GM23338 (cell line): ENCODE results near the gene FGF9. TPM values are rescaled to one million over a fixed set of nuclear protein-coding genes. Genes with fewer than 3 reads are reported as not detected.

Experiments used
- ATAC-seq: fragments of 200-7000 bp; cut with Tn5 transposase; 3 replicates; pipeline ENCODE4 v1.9.1; 2020
- DNase-seq: peaks from one replicate; pipeline ENCODE4 v3.0.0-alpha.2; 2015; ENCODE audit warnings: low spot score
- H2AFZ ChIP-seq: fragments of 200-600 bp; sonication (generic); 2 replicates; pipeline ENCODE4 v1.8.0; 2016; ENCODE audit warnings: antibody characterized with exemption, mild to moderate bottlenecking, moderate library complexity
- H3F3A ChIP-seq: fragments of 200-600 bp; sonication (generic); replicated peaks from 2 replicates; pipeline ENCODE4 v1.8.0; 2017; ENCODE audit warnings: antibody characterized with exemption, mixed run types, low read depth
- H3K27ac ChIP-seq: fragments of 200-600 bp; sonication (generic); 2 replicates; pipeline ENCODE4 v1.6.1; 2016; ENCODE audit warnings: low read depth
- H3K27me3 ChIP-seq: fragments of 200-600 bp; sonication (generic); 2 replicates; pipeline ENCODE4 v1.8.0; 2016; ENCODE audit warnings: mild to moderate bottlenecking, mixed run types, moderate library complexity; ENCODE audit not compliant: insufficient read depth
- H3K36me3 ChIP-seq: fragments of 200-600 bp; sonication (generic); 2 replicates; pipeline ENCODE4 v1.8.0; 2016; ENCODE audit warnings: mild to moderate bottlenecking; ENCODE audit not compliant: insufficient read depth
- H3K4me1 ChIP-seq: fragments of 200-600 bp; sonication (generic); 2 replicates; pipeline ENCODE4 v1.8.0; 2016; ENCODE audit warnings: mild to moderate bottlenecking, moderate library complexity; ENCODE audit not compliant: insufficient read depth
- H3K4me2 ChIP-seq: fragments of 200-600 bp; sonication (generic); 2 replicates; pipeline ENCODE4 v1.7.1; 2017; ENCODE audit warnings: mixed run types
- H3K4me3 ChIP-seq: fragments of 200-600 bp; sonication (generic); 2 replicates; pipeline ENCODE4 v1.6.1; 2016; ENCODE audit warnings: mixed run types
- H3K79me2 ChIP-seq: fragments of 200-600 bp; sonication (generic); replicated peaks from 2 replicates; pipeline ENCODE4 v1.8.0; 2017; ENCODE audit warnings: mild to moderate bottlenecking; ENCODE audit not compliant: insufficient read depth
- H3K9me2 ChIP-seq: fragments of 200-600 bp; sonication (generic); 2 replicates; pipeline ENCODE4 v1.8.0; 2017; ENCODE audit not compliant: insufficient read depth
- H4K20me1 ChIP-seq: fragments of 200-600 bp; sonication (generic); replicated peaks from 2 replicates; pipeline ENCODE4 v1.8.0; 2017; ENCODE audit warnings: mild to moderate bottlenecking; ENCODE audit not compliant: insufficient read depth
- H3K27ac Mint-ChIP-seq: 2 replicates; pipeline ENCODE4 v1.8.0; 2020; ENCODE audit warnings: inconsistent platforms, mild to moderate bottlenecking, moderate library complexity, mixed read lengths
- H3K27me3 Mint-ChIP-seq: 3 replicates; pipeline ENCODE4 v1.8.0; 2022; ENCODE audit warnings: low read depth, mild to moderate bottlenecking, moderate library complexity, mixed read lengths, inconsistent platforms; ENCODE audit not compliant: insufficient read depth, poor library complexity
- H3K36me3 Mint-ChIP-seq: 3 replicates; pipeline ENCODE4 v1.8.0; 2021; ENCODE audit warnings: low read depth, mild to moderate bottlenecking, inconsistent platforms, moderate library complexity, mixed read lengths
- H3K4me1 Mint-ChIP-seq: 3 replicates; pipeline ENCODE4 v1.8.0; 2020; ENCODE audit warnings: mild to moderate bottlenecking, inconsistent platforms, mixed read lengths
- H3K4me3 Mint-ChIP-seq: 3 replicates; pipeline ENCODE4 v1.8.0; 2021; ENCODE audit warnings: moderate library complexity, mild to moderate bottlenecking, inconsistent platforms, mixed read lengths
- H3K9me3 Mint-ChIP-seq: 3 replicates; pipeline ENCODE4 v1.8.0; 2020; ENCODE audit warnings: moderate library complexity, mild to moderate bottlenecking, inconsistent platforms, mixed read lengths
- CREB1 ChIP-seq: fragments of 250-450 bp; sonication (Bioruptor Pico); IDR thresholded peaks from 2 replicates; pipeline ENCODE4 v1.5.0; 2020; ENCODE audit warnings: low read depth, mild to moderate bottlenecking, moderate library complexity
- CTCF ChIP-seq, 2 experiments: fragments of 200-600 bp in 1 of 2; sonication (generic) in 1 of 2; conservative IDR thresholded peaks; 2 replicates each; pipeline versions ENCODE4 v1.5.1 to v1.6.1; 2016 to 2017; ENCODE audit warnings: antibody characterized with exemption in 2 of 2, low read depth in 2 of 2, mild to moderate bottlenecking in 2 of 2, moderate library complexity in 1 of 2
- ETS1 ChIP-seq: IDR thresholded peaks from 2 replicates; pipeline ENCODE4 v1.6.1; 2016; ENCODE audit warnings: antibody characterized with exemption
- EZH2 ChIP-seq: fragments of 200-600 bp; sonication (generic); IDR thresholded peaks from one replicate; pipeline ENCODE4 v1.8.0; 2017; ENCODE audit warnings: antibody characterized with exemption, mild to moderate bottlenecking, low read depth; ENCODE audit not compliant: unreplicated experiment
- EZH2phosphoT487 ChIP-seq: fragments of 200-600 bp; sonication (generic); IDR thresholded peaks from one replicate; pipeline ENCODE4 v1.8.1; 2018; ENCODE audit warnings: antibody characterized with exemption; ENCODE audit not compliant: unreplicated experiment
- JUNB ChIP-seq: IDR thresholded peaks from one replicate; pipeline ENCODE4 v1.6.1; 2016; ENCODE audit warnings: antibody characterized with exemption; ENCODE audit not compliant: unreplicated experiment
- NANOG ChIP-seq: IDR thresholded peaks from 2 replicates; pipeline ENCODE4 v1.6.1; 2016; ENCODE audit warnings: antibody characterized with exemption, borderline replicate concordance
- POLR2AphosphoS5 ChIP-seq: IDR thresholded peaks from 2 replicates; pipeline ENCODE4 v1.6.1; 2016; ENCODE audit warnings: antibody characterized with exemption, low read depth
- STAT1 ChIP-seq: IDR thresholded peaks from one replicate; pipeline ENCODE4 v1.6.1; 2016; ENCODE audit warnings: antibody characterized with exemption; ENCODE audit not compliant: unreplicated experiment
- ZNF331 ChIP-seq: fragments of 250-450 bp; sonication (Bioruptor Pico); IDR thresholded peaks from 2 replicates; pipeline ENCODE4 v1.5.0; 2020; ENCODE audit warnings: low read depth, mild to moderate bottlenecking, moderate library complexity
- polyA plus RNA-seq: library from polyadenylated mRNA; unstranded; fragments of >200 nt; fragmentation: Nextera tagmentation; extraction: Ambion mirVana; gene quantifications from 2 replicates; pipeline ENCODE4 v1.2.1, GENCODE V29; 2016
- total RNA-seq: library from RNA; depleted of rRNA; stranded (reverse); fragments of >200 nt; shearing (Covaris generic); gene quantifications from 2 replicates; pipeline ENCODE4 v1.2.3, GENCODE V29; 2014
- TF ChIP-seq, protein P1 (sequence below): fragments of 250-450 bp; sonication (Bioruptor Pico); IDR thresholded peaks from 2 replicates; pipeline ENCODE4 v1.5.0; 2020; ENCODE audit warnings: mild to moderate bottlenecking, moderate library complexity

FGF9 gene
- total and polyA plus RNA-seq, 2 experiments from 2014 or later = 0.27 TPM; not detected in 1

- TF ChIP-seq, protein P1, sequence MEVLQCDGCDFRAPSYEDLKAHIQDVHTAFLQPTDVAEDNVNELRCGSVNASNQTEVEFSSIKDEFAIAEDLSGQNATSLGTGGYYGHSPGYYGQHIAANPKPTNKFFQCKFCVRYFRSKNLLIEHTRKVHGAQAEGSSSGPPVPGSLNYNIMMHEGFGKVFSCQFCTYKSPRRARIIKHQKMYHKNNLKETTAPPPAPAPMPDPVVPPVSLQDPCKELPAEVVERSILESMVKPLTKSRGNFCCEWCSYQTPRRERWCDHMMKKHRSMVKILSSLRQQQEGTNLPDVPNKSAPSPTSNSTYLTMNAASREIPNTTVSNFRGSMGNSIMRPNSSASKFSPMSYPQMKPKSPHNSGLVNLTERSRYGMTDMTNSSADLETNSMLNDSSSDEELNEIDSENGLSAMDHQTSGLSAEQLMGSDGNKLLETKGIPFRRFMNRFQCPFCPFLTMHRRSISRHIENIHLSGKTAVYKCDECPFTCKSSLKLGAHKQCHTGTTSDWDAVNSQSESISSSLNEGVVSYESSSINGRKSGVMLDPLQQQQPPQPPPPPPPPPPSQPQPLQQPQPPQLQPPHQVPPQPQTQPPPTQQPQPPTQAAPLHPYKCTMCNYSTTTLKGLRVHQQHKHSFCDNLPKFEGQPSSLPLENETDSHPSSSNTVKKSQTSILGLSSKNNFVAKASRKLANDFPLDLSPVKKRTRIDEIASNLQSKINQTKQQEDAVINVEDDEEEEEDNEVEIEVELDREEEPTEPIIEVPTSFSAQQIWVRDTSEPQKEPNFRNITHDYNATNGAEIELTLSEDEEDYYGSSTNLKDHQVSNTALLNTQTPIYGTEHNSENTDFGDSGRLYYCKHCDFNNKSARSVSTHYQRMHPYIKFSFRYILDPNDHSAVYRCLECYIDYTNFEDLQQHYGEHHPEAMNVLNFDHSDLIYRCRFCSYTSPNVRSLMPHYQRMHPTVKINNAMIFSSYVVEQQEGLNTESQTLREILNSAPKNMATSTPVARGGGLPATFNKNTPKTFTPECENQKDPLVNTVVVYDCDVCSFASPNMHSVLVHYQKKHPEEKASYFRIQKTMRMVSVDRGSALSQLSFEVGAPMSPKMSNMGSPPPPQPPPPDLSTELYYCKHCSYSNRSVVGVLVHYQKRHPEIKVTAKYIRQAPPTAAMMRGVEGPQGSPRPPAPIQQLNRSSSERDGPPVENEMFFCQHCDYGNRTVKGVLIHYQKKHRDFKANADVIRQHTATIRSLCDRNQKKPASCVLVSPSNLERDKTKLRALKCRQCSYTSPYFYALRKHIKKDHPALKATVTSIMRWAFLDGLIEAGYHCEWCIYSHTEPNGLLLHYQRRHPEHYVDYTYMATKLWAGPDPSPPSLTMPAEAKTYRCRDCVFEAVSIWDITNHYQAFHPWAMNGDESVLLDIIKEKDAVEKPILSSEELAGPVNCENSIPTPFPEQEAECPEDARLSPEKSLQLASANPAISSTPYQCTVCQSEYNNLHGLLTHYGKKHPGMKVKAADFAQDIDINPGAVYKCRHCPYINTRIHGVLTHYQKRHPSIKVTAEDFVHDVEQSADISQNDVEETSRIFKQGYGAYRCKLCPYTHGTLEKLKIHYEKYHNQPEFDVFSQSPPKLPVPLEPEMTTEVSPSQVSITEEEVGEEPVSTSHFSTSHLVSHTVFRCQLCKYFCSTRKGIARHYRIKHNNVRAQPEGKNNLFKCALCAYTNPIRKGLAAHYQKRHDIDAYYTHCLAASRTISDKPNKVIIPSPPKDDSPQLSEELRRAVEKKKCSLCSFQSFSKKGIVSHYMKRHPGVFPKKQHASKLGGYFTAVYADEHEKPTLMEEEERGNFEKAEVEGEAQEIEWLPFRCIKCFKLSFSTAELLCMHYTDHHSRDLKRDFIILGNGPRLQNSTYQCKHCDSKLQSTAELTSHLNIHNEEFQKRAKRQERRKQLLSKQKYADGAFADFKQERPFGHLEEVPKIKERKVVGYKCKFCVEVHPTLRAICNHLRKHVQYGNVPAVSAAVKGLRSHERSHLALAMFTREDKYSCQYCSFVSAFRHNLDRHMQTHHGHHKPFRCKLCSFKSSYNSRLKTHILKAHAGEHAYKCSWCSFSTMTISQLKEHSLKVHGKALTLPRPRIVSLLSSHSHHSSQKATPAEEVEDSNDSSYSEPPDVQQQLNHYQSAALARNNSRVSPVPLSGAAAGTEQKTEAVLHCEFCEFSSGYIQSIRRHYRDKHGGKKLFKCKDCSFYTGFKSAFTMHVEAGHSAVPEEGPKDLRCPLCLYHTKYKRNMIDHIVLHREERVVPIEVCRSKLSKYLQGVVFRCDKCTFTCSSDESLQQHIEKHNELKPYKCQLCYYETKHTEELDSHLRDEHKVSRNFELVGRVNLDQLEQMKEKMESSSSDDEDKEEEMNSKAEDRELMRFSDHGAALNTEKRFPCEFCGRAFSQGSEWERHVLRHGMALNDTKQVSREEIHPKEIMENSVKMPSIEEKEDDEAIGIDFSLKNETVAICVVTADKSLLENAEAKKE (CRISPR knock-in tag) = no peak
- TF ChIP-seq NANOG (no peak), CTCF (conservative IDR thresholded peaks at IDR 0.05; ENCODE audit: low read depth in 2 of 2) (no peak)
Measured at GRCh38 chr13:21744149-21744548, 73.3 kb downstream of the FGF9 start (continued).

DNA sequence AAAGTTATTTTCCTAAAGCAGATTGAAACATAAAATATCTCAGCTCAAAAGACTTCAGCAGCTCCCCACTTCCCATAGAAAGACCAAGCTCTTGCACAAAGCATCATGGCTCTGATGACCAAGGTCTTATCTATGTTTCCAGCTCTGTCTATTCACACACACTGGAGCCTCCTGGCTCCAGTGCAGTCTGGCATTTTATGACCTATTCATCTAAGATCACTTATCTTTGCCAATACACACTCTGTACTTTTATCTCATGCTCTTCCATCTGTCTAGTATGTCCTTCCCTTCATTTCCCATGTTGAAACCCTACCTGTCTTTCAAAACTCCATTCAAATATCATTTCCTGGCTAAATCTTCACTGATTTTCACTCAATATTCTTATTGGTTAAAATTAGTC is 74.4 kb downstream of the FGF9 start:
- Histone ChIP-seq H3K4me1 (no peaks in the 10 kb centered on the region), H3K9me2 (no peaks in the 10 kb centered on the region), H2AFZ (no peak overlapping the region), H3K4me2 (no peak overlapping the region), H3K36me3 (no peaks in the 10 kb centered on the region), H3F3A (no peaks in the 10 kb centered on the region), H3K4me3 (no peak overlapping the region), H3K27ac (no peak overlapping the region), H3K79me2 (no peaks in the 10 kb centered on the region), H3K27me3 (no peaks in the 10 kb centered on the region), H4K20me1 (no peaks in the 10 kb centered on the region)
- no peaks in the 10 kb centered on the region for H3K36me3 Mint-ChIP-seq
- H3K4me3 Mint-ChIP-seq = no peak overlapping the region
- no peaks in the 10 kb centered on the region for H3K27me3 Mint-ChIP-seq
- H3K4me1 Mint-ChIP-seq = no peaks in the 10 kb centered on the region
- ATAC-seq = no peak
- H3K9me3 Mint-ChIP-seq = no peaks in the 10 kb centered on the region
- H3K27ac Mint-ChIP-seq = no peak overlapping the region
- DNase-seq = no peak
- no peak for TF ChIP-seq CTCF (conservative IDR thresholded peaks at IDR 0.05; ENCODE audit: low read depth in 2 of 2)
- TF ChIP-seq EZH2phosphoT487 = no peak
- no peak for TF ChIP-seq NANOG
- TF ChIP-seq STAT1 = no peak
- no peak for TF ChIP-seq POLR2AphosphoS5
- no peak for TF ChIP-seq JUNB
- no peak for TF ChIP-seq ZNF331
- no peak for TF ChIP-seq ETS1
- TF ChIP-seq CREB1 (CRISPR knock-in tag) = no peak
- TF ChIP-seq EZH2 = no peak
